HL-60 (cell line): ENCODE measurements around the gene PDGFRA.

Source experiments
- DNase-seq, 2 experiments: peaks; one replicate each; pipeline ENCODE4 v3.0.0-alpha.2; 2010 to 2020; ENCODE audit warnings: low read depth in 1 of 2, low spot score in 1 of 2
- H3K27ac ChIP-seq: fragments of 250-450 bp; sonication (Bioruptor Pico); replicated peaks from 2 replicates; pipeline ENCODE4 v1.5.1; 2020; ENCODE audit warnings: mild to moderate bottlenecking, moderate library complexity
- H3K27me3 ChIP-seq: fragments of 250-450 bp; sonication (Bioruptor Pico); 2 replicates; pipeline ENCODE4 v1.5.1; 2021; ENCODE audit warnings: mild to moderate bottlenecking, moderate library complexity; ENCODE audit not compliant: insufficient read depth, poor library complexity, severe bottlenecking
- H3K4me3 ChIP-seq: replicated peaks from 2 replicates; pipeline ENCODE4 v1.5.1; 2011; ENCODE audit warnings: mild to moderate bottlenecking, control low read depth, low read length; ENCODE audit not compliant: insufficient read depth
- CTCF ChIP-seq: IDR thresholded peaks from one replicate; pipeline ENCODE4 v1.5.1; 2011; ENCODE audit warnings: low read length, control low read depth, inconsistent platforms; ENCODE audit not compliant: insufficient read depth
- GABPA ChIP-seq: IDR thresholded peaks from 2 replicates; pipeline ENCODE4 v1.6.1; 2012; ENCODE audit warnings: low read depth
- POLR2AphosphoS5 ChIP-seq: IDR thresholded peaks from 2 replicates; pipeline ENCODE4 v1.6.1; 2012; ENCODE audit warnings: low read depth
- SPI1 ChIP-seq: IDR thresholded peaks from 2 replicates; pipeline ENCODE4 v1.6.1; 2012; ENCODE audit warnings: low read depth, mild to moderate bottlenecking, borderline replicate concordance
- long read RNA-seq: library from polyadenylated mRNA; unstranded; transcript quantifications from one replicate; pipeline ENCODE4 v2.0.0, GENCODE V29; 2020
- TF ChIP-seq, protein P1 (sequence below): IDR thresholded peaks from 2 replicates; pipeline ENCODE4 v1.6.1; 2012; ENCODE audit warnings: low read depth; ENCODE audit not compliant: insufficient replicate concordance

Gene PDGFRA
- long read RNA-seq = 0 reads

DNA sequence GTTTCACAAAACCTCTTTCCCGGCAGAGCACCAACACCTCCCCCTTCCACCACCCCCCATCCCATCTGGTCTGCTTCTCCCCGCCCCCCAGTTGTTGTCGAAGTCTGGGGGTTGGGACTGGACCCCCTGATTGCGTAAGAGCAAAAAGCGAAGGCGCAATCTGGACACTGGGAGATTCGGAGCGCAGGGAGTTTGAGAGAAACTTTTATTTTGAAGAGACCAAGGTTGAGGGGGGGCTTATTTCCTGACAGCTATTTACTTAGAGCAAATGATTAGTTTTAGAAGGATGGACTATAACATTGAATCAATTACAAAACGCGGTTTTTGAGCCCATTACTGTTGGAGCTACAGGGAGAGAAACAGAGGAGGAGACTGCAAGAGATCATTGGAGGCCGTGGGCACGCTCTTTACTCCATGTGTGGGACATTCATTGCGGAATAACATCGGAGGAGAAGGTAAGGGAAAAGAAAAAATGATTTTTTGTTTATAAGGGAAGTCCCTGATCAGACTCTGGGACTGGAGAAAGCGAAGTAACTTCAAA is at the start of gene PDGFRA:
TSS of gene PDGFRA (plus strand) at position 333 of the 541 bp plus-strand sequence. CDS start 29,476 bp downstream, outside the sequence.
- TF ChIP-seq GABPA (no peak), POLR2AphosphoS5 (no peak), SPI1 (no peak), CTCF (no peak)
- TF ChIP-seq, protein P1, sequence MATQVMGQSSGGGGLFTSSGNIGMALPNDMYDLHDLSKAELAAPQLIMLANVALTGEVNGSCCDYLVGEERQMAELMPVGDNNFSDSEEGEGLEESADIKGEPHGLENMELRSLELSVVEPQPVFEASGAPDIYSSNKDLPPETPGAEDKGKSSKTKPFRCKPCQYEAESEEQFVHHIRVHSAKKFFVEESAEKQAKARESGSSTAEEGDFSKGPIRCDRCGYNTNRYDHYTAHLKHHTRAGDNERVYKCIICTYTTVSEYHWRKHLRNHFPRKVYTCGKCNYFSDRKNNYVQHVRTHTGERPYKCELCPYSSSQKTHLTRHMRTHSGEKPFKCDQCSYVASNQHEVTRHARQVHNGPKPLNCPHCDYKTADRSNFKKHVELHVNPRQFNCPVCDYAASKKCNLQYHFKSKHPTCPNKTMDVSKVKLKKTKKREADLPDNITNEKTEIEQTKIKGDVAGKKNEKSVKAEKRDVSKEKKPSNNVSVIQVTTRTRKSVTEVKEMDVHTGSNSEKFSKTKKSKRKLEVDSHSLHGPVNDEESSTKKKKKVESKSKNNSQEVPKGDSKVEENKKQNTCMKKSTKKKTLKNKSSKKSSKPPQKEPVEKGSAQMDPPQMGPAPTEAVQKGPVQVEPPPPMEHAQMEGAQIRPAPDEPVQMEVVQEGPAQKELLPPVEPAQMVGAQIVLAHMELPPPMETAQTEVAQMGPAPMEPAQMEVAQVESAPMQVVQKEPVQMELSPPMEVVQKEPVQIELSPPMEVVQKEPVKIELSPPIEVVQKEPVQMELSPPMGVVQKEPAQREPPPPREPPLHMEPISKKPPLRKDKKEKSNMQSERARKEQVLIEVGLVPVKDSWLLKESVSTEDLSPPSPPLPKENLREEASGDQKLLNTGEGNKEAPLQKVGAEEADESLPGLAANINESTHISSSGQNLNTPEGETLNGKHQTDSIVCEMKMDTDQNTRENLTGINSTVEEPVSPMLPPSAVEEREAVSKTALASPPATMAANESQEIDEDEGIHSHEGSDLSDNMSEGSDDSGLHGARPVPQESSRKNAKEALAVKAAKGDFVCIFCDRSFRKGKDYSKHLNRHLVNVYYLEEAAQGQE = no peak

GRCh38 chr4:54184581-54184980 is 44.5 kb upstream of the PDGFRA start:
- no peak for DNase-seq
- Histone ChIP-seq H3K4me3 (no peak overlapping the region), H3K27me3 (no peaks in the 10 kb centered on the region), H3K27ac (no peak overlapping the region)
- no peak for TF ChIP-seq POLR2AphosphoS5
- TF ChIP-seq, protein P1 = no peak
- no peak for TF ChIP-seq SPI1

More for the DNA sequence above, at the start of gene PDGFRA:
- Histone ChIP-seq H3K27me3 (peaks cover 79% of the 10 kb centered on the region), H3K4me3 (no peak within 1 kb of the TSS), H3K27ac (no peak within 1 kb of the TSS)
- DNase-seq = no peak

GRCh38 chr4:54185044-54185780 is 43.9 kb upstream of the PDGFRA start:
- Histone ChIP-seq H3K27me3 (no peaks in the 10 kb centered on the region), H3K27ac (no peak overlapping the region), H3K4me3 (no peak overlapping the region)
- no peak for DNase-seq
- no peak for TF ChIP-seq POLR2AphosphoS5
- no peak for TF ChIP-seq SPI1
- TF ChIP-seq, protein P1 = no peak
- no peak for TF ChIP-seq CTCF
- no peak for TF ChIP-seq GABPA
